GM23248 (cell line): ENCODE results near the gene CDH4. TPM values are rescaled to one million over a fixed set of nuclear protein-coding genes. Genes with fewer than 3 reads are reported as not detected.

ENCODE experiments used
- DNase-seq: peaks from one replicate; pipeline ENCODE4 v3.0.0-alpha.2; 2015
- H2AFZ ChIP-seq: fragments of 200-600 bp; sonication (generic); 2 replicates; pipeline ENCODE4 v1.6.1; 2016; ENCODE audit warnings: antibody characterized with exemption
- H3F3A ChIP-seq: fragments of 200-600 bp; sonication (generic); 2 replicates; pipeline ENCODE4 v1.6.1; 2016; ENCODE audit warnings: mild to moderate bottlenecking, antibody characterized with exemption, mixed run types; ENCODE audit not compliant: insufficient read depth
- H3K27ac ChIP-seq: fragments of 200-600 bp; sonication (generic); 2 replicates; pipeline ENCODE4 v1.5.1; 2016; ENCODE audit warnings: mild to moderate bottlenecking
- H3K27me3 ChIP-seq: fragments of 200-600 bp; sonication (generic); replicated peaks from 2 replicates; pipeline ENCODE4 v1.6.1; 2016; ENCODE audit warnings: mild to moderate bottlenecking; ENCODE audit not compliant: insufficient read depth
- H3K36me3 ChIP-seq: fragments of 200-600 bp; sonication (generic); 2 replicates; pipeline ENCODE4 v1.6.1; 2016; ENCODE audit warnings: low read depth, mild to moderate bottlenecking
- H3K4me1 ChIP-seq: fragments of 200-600 bp; sonication (generic); 2 replicates; pipeline ENCODE4 v1.6.1; 2016; ENCODE audit warnings: mild to moderate bottlenecking; ENCODE audit not compliant: insufficient read depth
- H3K4me2 ChIP-seq: fragments of 200-600 bp; sonication (generic); one replicate; pipeline ENCODE4 v1.6.1; 2016; ENCODE audit warnings: mild to moderate bottlenecking; ENCODE audit not compliant: unreplicated experiment
- H3K4me3 ChIP-seq: fragments of 200-600 bp; sonication (generic); 2 replicates; pipeline ENCODE4 v1.5.1; 2016; ENCODE audit warnings: mild to moderate bottlenecking
- H3K79me2 ChIP-seq: fragments of 200-600 bp; sonication (generic); 2 replicates; pipeline ENCODE4 v1.6.1; 2016; ENCODE audit warnings: mild to moderate bottlenecking; ENCODE audit not compliant: insufficient read depth
- H3K9ac ChIP-seq: fragments of 200-600 bp; sonication (generic); 2 replicates; pipeline ENCODE4 v1.6.1; 2016; ENCODE audit warnings: mild to moderate bottlenecking
- H3K9me2 ChIP-seq: fragments of 200-600 bp; sonication (generic); 2 replicates; pipeline ENCODE4 v1.6.1; 2016; ENCODE audit warnings: mixed run types, mild to moderate bottlenecking, moderate library complexity; ENCODE audit not compliant: insufficient read depth
- H3K9me3 ChIP-seq: fragments of 200-600 bp; sonication (generic); one replicate; pipeline ENCODE4 v1.6.1; 2017; ENCODE audit warnings: low read depth
- H4K20me1 ChIP-seq: fragments of 200-600 bp; sonication (generic); 2 replicates; pipeline ENCODE4 v1.6.0; 2016; ENCODE audit not compliant: insufficient read depth
- EZH2 ChIP-seq: fragments of 200-600 bp; sonication (generic); IDR thresholded peaks from 2 replicates; pipeline ENCODE4 v1.6.1; 2018; ENCODE audit warnings: antibody characterized with exemption, mild to moderate bottlenecking; ENCODE audit not compliant: insufficient read depth, poor library complexity, severe bottlenecking
- EZH2phosphoT487 ChIP-seq: fragments of 200-600 bp; sonication (generic); IDR thresholded peaks from 2 replicates; pipeline ENCODE4 v1.6.1; 2018; ENCODE audit warnings: antibody characterized with exemption, moderate library complexity, mild to moderate bottlenecking, low read depth; ENCODE audit not compliant: insufficient read depth
- WGBS, 2 experiments: methylation state at CpG; one replicate each; pipeline ENCODE4 v1.1.6; 2015 to 2017; ENCODE audit warnings: low lambda C conversion rate in 2 of 2, low coverage in 1 of 2; ENCODE audit errors: missing lambda C conversion rate in 2 of 2; 5-methylcytosine and 5-hydroxymethylcytosine counted together
- in situ Hi-C: fragments of 300-500 bp; cut with MboI; formaldehyde crosslinking; loops from 2 replicates; pipeline ENCODE4 v1.15.0; 2020
- polyA plus RNA-seq: library from polyadenylated mRNA; unstranded; fragments of >200 nt; fragmentation: Nextera tagmentation; extraction: Ambion mirVana; gene quantifications from 2 replicates; pipeline ENCODE4 v1.2.1, GENCODE V29; 2016
- total RNA-seq: library from RNA; depleted of rRNA; stranded (reverse); fragments of >200 nt; shearing (Covaris generic); gene quantifications from 2 replicates; pipeline ENCODE4 v1.2.3, GENCODE V29; 2014

CDH4 gene
- total and polyA plus RNA-seq, 2 experiments from 2014 or later = 1.1 to 3.9 TPM

GRCh38 chr20:61964675-61965605, 712.9 kb downstream of the CDH4 start:
- WGBS, 2 experiments = 22% methylated on average over 30 to 35 of the region's 41 CpGs

DNA sequence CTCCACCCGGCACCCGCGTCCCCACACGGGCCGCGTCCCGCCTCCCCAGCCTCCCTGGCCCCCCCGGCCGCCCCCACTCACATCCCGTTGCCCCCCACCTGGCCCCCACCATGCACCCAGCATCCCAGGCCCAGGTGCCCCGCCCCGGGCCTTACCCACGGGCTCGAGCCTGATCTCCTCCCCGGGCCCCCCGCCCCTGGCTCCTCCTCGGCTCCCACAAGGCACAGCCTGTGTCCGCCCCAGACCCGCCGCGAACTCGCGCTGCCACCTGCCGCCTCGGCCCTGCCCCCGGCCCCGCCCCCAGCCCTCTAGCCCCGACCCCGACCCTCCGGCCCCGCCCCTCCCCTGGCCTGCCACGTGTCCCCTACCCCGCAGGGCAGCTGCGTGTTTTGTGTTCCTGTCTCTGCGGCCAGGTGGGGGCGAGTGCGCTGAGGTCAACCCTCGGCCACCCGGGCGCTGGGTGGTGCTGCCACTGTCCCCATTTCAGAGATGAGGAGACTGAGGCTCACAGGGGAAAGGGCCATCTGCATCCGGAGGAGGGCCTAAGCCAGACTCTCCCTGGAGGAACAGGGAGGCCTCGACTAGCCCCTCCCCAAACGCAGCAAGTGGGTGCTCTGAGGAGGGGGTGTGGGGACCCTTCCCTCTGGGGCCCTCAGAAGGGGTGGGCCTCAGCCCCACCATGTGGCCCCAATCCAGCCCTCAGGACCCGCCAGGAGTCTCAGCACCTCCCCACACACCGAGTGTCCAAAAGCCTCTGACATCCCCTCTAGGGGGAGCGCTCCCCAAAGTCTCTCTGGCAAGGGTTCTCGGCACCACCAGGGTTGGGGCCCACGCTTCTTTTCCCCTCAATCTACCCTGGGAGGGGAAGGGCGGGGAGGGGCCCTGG, 713.8 kb downstream of the CDH4 start:
- no peak overlapping the region for H2AFZ ChIP-seq
- H3K36me3 ChIP-seq = no peaks in the 10 kb centered on the region
- no peaks in the 10 kb centered on the region for H3K79me2 ChIP-seq
- no peak for TF ChIP-seq EZH2
- no peak for TF ChIP-seq EZH2phosphoT487
- DNase-seq = no peak
- no peaks in the 10 kb centered on the region for H3K9me3 ChIP-seq
- H3K4me3 ChIP-seq = no peak overlapping the region
- H3K4me2 ChIP-seq = no peak overlapping the region
- in situ Hi-C loops = no loop called here
- H3K9me2 ChIP-seq = no peaks in the 10 kb centered on the region
- H3K4me1 ChIP-seq = no peaks in the 10 kb centered on the region
- H3K27ac ChIP-seq = no peak overlapping the region
- H4K20me1 ChIP-seq = no peaks in the 10 kb centered on the region
- H3F3A ChIP-seq = no peaks in the 10 kb centered on the region
- 26 to 38% methylated on average over 14 to 44 of the region's 49 CpGs for WGBS, 2 experiments
- H3K27me3 ChIP-seq = peaks cover 11% of the 10 kb centered on the region; the same call in 1 of the 2 replicates
- H3K9ac ChIP-seq = no peak overlapping the region

More at GRCh38 chr20:61964675-61965605, 712.9 kb downstream of the CDH4 start:
- H3K4me2 ChIP-seq = no peak overlapping the region
- no peaks in the 10 kb centered on the region for H3K79me2 ChIP-seq
- no peaks in the 10 kb centered on the region for H3K4me1 ChIP-seq
- H3K9me2 ChIP-seq = no peaks in the 10 kb centered on the region
- no peak for DNase-seq
- H4K20me1 ChIP-seq = no peaks in the 10 kb centered on the region
- peaks cover 11% of the 10 kb centered on the region; the same call in 1 of the 2 replicates for H3K27me3 ChIP-seq
- no peaks in the 10 kb centered on the region for H3K36me3 ChIP-seq
- H3K9ac ChIP-seq = no peak overlapping the region
- H3F3A ChIP-seq = no peaks in the 10 kb centered on the region
- H3K9me3 ChIP-seq = no peaks in the 10 kb centered on the region
- H3K4me3 ChIP-seq = no peak overlapping the region
- H3K27ac ChIP-seq = no peak overlapping the region
- in situ Hi-C loops = no loop called here
- no peak overlapping the region for H2AFZ ChIP-seq
- TF ChIP-seq EZH2phosphoT487 (no peak), EZH2 (no peak)

DNA sequence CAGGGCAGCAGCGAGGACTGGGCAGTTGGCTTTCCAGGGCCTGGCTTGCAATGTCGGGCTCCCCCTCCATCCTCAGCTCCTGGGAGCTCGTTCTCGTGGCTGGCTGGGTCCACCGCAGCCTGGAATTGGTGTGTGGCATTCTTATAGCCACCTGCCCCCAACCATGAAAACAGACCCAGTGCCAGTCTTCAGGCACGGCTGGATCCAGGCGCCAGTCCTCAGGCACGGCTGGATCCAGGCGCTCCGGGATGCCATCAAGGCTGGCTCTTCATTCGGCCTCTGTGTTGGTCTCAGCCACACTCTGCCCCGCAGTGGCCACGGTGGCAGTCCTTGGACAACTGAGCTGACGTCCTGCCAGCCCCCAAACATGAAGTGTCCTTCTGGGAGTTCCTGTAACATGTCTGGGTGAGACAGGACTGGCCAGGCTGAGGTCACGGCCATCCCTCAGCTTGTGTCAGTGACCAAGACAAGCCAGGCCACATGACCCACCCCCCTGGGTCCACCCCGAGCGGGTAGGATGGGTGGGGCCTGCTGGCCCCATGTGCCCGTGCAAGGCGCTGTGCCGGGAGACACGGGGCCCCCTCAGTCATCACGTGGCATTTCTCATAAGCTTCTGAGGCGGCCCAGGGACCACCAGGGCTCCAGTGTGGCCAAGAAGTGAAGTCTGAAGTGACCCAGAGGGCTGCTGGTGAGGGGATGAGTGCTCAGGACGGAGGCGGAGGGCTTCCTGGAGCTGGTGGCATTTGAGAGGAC, 714.6 kb downstream of the CDH4 start:
- no peak for DNase-seq
- H3K4me3 ChIP-seq = no peak overlapping the region
- H3K27ac ChIP-seq = no peak overlapping the region

DNA sequence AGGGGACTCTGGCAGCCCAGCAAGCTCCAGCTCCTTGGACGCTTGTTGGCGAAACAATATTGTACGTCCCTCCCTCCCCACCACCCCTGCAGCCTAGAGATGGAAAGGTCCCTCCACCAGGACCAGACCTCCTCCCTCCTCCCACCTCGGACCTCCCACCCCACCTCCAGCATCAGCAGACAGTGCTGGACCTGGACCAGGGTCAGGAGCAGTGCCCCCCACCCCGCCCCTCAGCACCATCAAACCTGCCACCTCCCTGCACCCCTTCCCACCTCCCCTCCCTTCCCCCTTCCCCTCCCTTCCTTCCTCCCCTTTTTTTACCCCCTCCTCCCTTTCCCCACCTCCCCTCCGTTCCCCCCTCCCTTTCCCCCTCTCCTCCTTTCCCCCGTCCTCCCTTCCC, 715.2 kb downstream of the CDH4 start:
- Histone ChIP-seq H3K9me2 (no peaks in the 10 kb centered on the region), H4K20me1 (no peaks in the 10 kb centered on the region), H2AFZ (no peak overlapping the region), H3K27ac (no peak overlapping the region), H3K36me3 (no peaks in the 10 kb centered on the region), H3K4me2 (no peak overlapping the region), H3F3A (no peaks in the 10 kb centered on the region), H3K4me1 (no peaks in the 10 kb centered on the region), H3K9me3 (no peaks in the 10 kb centered on the region), H3K4me3 (no peak overlapping the region), H3K27me3 (peaks cover 11% of the 10 kb centered on the region; the same call in 1 of the 2 replicates), H3K9ac (no peak overlapping the region), H3K79me2 (no peaks in the 10 kb centered on the region)
- no peak for TF ChIP-seq EZH2
- no peak for TF ChIP-seq EZH2phosphoT487
- in situ Hi-C loops = no loop called here
- DNase-seq = no peak
- 39 to 100% methylated on average over 1 to 7 of the region's 7 CpGs for WGBS, 2 experiments

More for the DNA sequence above, 714.6 kb downstream of the CDH4 start:
- H2AFZ ChIP-seq = no peak overlapping the region
- H4K20me1 ChIP-seq = no peaks in the 10 kb centered on the region
- H3K4me1 ChIP-seq = no peaks in the 10 kb centered on the region
- H3K79me2 ChIP-seq = no peaks in the 10 kb centered on the region
- TF ChIP-seq EZH2phosphoT487 (no peak), EZH2 (no peak)
- no peaks in the 10 kb centered on the region for H3K9me3 ChIP-seq
- WGBS, 2 experiments = 64% methylated on average over 23 to 25 of the region's 25 CpGs
- in situ Hi-C loops = no loop called here
- no peaks in the 10 kb centered on the region for H3F3A ChIP-seq
- peaks cover 11% of the 10 kb centered on the region; the same call in 1 of the 2 replicates for H3K27me3 ChIP-seq
- no peaks in the 10 kb centered on the region for H3K9me2 ChIP-seq
- H3K4me2 ChIP-seq = no peak overlapping the region
- H3K36me3 ChIP-seq = no peaks in the 10 kb centered on the region
- no peak overlapping the region for H3K9ac ChIP-seq
